Measurements from ENCODE around the gene CHD2.
"Not testable (repeated sequence)": the region's sequence is repeated elsewhere in the genome, so short reads cannot be mapped to it uniquely, and the experiment has no call there.

Gene CHD2

GRCh38 chr15:93035092-93035915 lies 135.2 kb downstream of the CHD2 start:
- DNase-seq (ENCODE audit: low read depth, low spot score) = no peak

GRCh38 chr15:93035953-93036810 lies 136.1 kb downstream of the CHD2 start:
- DNase-seq (ENCODE audit: low read depth, low spot score) = peak; percentile 57

GRCh38 chr15:93036951-93037819 lies 137.1 kb downstream of the CHD2 start:
- DNase-seq (ENCODE audit: low read depth, low spot score) = peak; percentile 41

- no peak for DNase-seq (ENCODE audit: low read depth, low spot score)
These were observed 137.9 kb downstream of the CHD2 start for GRCh38 chr15:93037820-93038705.

GRCh38 chr15:93039562-93040287 lies 139.6 kb downstream of the CHD2 start:
- not testable (repeated sequence) for DNase-seq (ENCODE audit: low read depth, low spot score)

GRCh38 chr15:93040288-93041158 lies 140.4 kb downstream of the CHD2 start:
- no peak for DNase-seq (ENCODE audit: low read depth, low spot score)

- peak; percentile 43 for DNase-seq (ENCODE audit: low read depth, low spot score)
These were observed 141.0 kb downstream of the CHD2 start for GRCh38 chr15:93041159-93041547.

GRCh38 chr15:93042211-93042610 lies 142.1 kb downstream of the CHD2 start:
- no peak for DNase-seq (ENCODE audit: low read depth, low spot score)

GRCh38 chr15:93042691-93043378 lies 142.7 kb downstream of the CHD2 start:
- DNase-seq (ENCODE audit: low read depth, low spot score) = no peak

- DNase-seq (ENCODE audit: low read depth, low spot score) = no peak
These were observed 143.6 kb downstream of the CHD2 start for GRCh38 chr15:93043621-93044300.

GRCh38 chr15:93044301-93045190 lies 144.4 kb downstream of the CHD2 start:
- DNase-seq (ENCODE audit: low read depth, low spot score) = no peak

GRCh38 chr15:93045191-93045785 lies 145.2 kb downstream of the CHD2 start:
- no peak for DNase-seq (ENCODE audit: low read depth, low spot score)

GRCh38 chr15:93046120-93046519 lies 146.0 kb downstream of the CHD2 start:
- no peak for DNase-seq (ENCODE audit: low read depth, low spot score)

- DNase-seq (ENCODE audit: low read depth, low spot score) = no peak
These were observed 146.6 kb downstream of the CHD2 start for GRCh38 chr15:93046721-93047120.

GRCh38 chr15:93047621-93048425 lies 147.7 kb downstream of the CHD2 start:
- DNase-seq (ENCODE audit: low read depth, low spot score) = no peak

- no peak for DNase-seq (ENCODE audit: low read depth, low spot score)
These were observed 148.2 kb downstream of the CHD2 start for GRCh38 chr15:93048426-93048721.
